GM12878 (cell line): Measurements from ENCODE around the gene SMG6. TPM values are rescaled to one million over a fixed set of nuclear protein-coding genes. Genes with fewer than 3 reads are reported as not detected.

Source experiments
- BMI1 ChIP-seq: fragments of 450-650 bp; IDR thresholded peaks from 2 replicates; pipeline ENCODE4 v1.6.1; 2016; ENCODE audit warnings: mild to moderate bottlenecking, moderate library complexity, borderline replicate concordance
- CEBPB ChIP-seq, 2 experiments: fragments of 150-350 bp in 1 of 2; IDR thresholded peaks; 2 replicates each; pipeline ENCODE4 v1.6.1; 2012 to 2014; ENCODE audit warnings: low read depth in 2 of 2, low read length in 2 of 2, borderline replicate concordance in 1 of 2, inconsistent platforms in 1 of 2
- CHD1 ChIP-seq: IDR thresholded peaks from 2 replicates; pipeline ENCODE4 v1.6.1; 2012; ENCODE audit warnings: low read depth, low read length, improper control_type of control experiment
- CHD2 ChIP-seq: IDR thresholded peaks from 2 replicates; pipeline ENCODE4 v1.6.1; 2011; ENCODE audit warnings: low read depth, low read length, improper control_type of control experiment, borderline replicate concordance
- EGR1 ChIP-seq, 2 experiments: IDR thresholded peaks; 1 replicate in 1 of 2; 2 replicates in 1 of 2; pipeline ENCODE4 v1.6.1; 2011 to 2012; ENCODE audit warnings: low read depth in 2 of 2, low read length in 2 of 2, borderline replicate concordance in 1 of 2, mild to moderate bottlenecking in 1 of 2, moderate library complexity in 1 of 2
- ESRRA ChIP-seq: IDR thresholded peaks from 2 replicates; pipeline ENCODE4 v1.6.1; 2012; ENCODE audit warnings: mild to moderate bottlenecking, low read length, improper control_type of control experiment
- ETV6 ChIP-seq, 2 experiments: fragments of 450-650 bp in 1 of 2; IDR thresholded peaks in 1 of 2; conservative IDR thresholded peaks in 1 of 2; 2 replicates each; pipeline ENCODE4 v1.6.1; 2014; ENCODE audit warnings: antibody characterized with exemption in 1 of 2, borderline replicate concordance in 1 of 2, low read depth in 1 of 2, mild to moderate bottlenecking in 1 of 2, moderate library complexity in 1 of 2
- EZH2 ChIP-seq: IDR thresholded peaks from 2 replicates; pipeline ENCODE4 v1.6.1; 2012; ENCODE audit warnings: low read depth, mild to moderate bottlenecking, control low read depth, inconsistent platforms, low read length, borderline replicate concordance; ENCODE audit not compliant: control insufficient read depth
- FOXM1 ChIP-seq: IDR thresholded peaks from 2 replicates; pipeline ENCODE4 v1.6.1; 2012; ENCODE audit warnings: low read depth, mild to moderate bottlenecking, inconsistent platforms, low read length, moderate library complexity
- HDAC6 ChIP-seq: fragments of 200-600 bp; sonication (generic); IDR thresholded peaks from one replicate; pipeline ENCODE4 v1.8.0; 2017; ENCODE audit warnings: antibody characterized with exemption; ENCODE audit not compliant: unreplicated experiment
- MEF2B ChIP-seq: fragments of 450-650 bp; IDR thresholded peaks from 2 replicates; pipeline ENCODE4 v1.6.1; 2018; ENCODE audit warnings: mild to moderate bottlenecking, moderate library complexity; ENCODE audit not compliant: partially characterized antibody, poor library complexity, severe bottlenecking
- MTA2 ChIP-seq: fragments of 450-650 bp; IDR thresholded peaks from 2 replicates; pipeline ENCODE4 v1.6.1; 2016; ENCODE audit warnings: low read depth, mild to moderate bottlenecking, moderate library complexity
- MYB ChIP-seq: fragments of 150-350 bp; IDR thresholded peaks from 2 replicates; pipeline ENCODE4 v1.6.1; 2014; ENCODE audit warnings: mild to moderate bottlenecking, low read depth, low read length, borderline replicate concordance
- PAX8 ChIP-seq: fragments of 450-650 bp; IDR thresholded peaks from 2 replicates; pipeline ENCODE4 v1.6.1; 2017; ENCODE audit warnings: mild to moderate bottlenecking, moderate library complexity
- POLR2AphosphoS2 ChIP-seq: IDR thresholded peaks from 2 replicates; pipeline ENCODE4 v1.6.1; 2011; ENCODE audit warnings: low read depth, mild to moderate bottlenecking, low read length, improper control_type of control experiment, moderate library complexity
- RB1 ChIP-seq: fragments of 450-650 bp; formaldehyde crosslinking; IDR thresholded peaks from 2 replicates; pipeline ENCODE4 v1.6.1; 2017; ENCODE audit warnings: mild to moderate bottlenecking, borderline replicate concordance
- RELA ChIP-seq: fragments of 450-650 bp; IDR thresholded peaks from 2 replicates; pipeline ENCODE4 v1.8.0; 2014; ENCODE audit warnings: borderline replicate concordance; ENCODE audit not compliant: partially characterized antibody
- SMAD1 ChIP-seq: fragments of 450-650 bp; IDR thresholded peaks from 2 replicates; pipeline ENCODE4 v1.6.1; 2018; ENCODE audit warnings: mild to moderate bottlenecking, low read depth; ENCODE audit not compliant: partially characterized antibody
- SRF ChIP-seq, 2 experiments: IDR thresholded peaks; 2 replicates each; pipeline ENCODE4 v1.6.1; 2011; ENCODE audit warnings: low read depth in 2 of 2, low read length in 2 of 2, mild to moderate bottlenecking in 1 of 2, moderate library complexity in 1 of 2
- STAT3 ChIP-seq: IDR thresholded peaks from 2 replicates; pipeline ENCODE4 v1.6.1; 2011; ENCODE audit warnings: low read depth, low read length, improper control_type of control experiment
- TARDBP ChIP-seq: IDR thresholded peaks from 2 replicates; pipeline ENCODE4 v1.6.1; 2016; ENCODE audit warnings: borderline replicate concordance
- TBL1XR1 ChIP-seq: IDR thresholded peaks from 2 replicates; pipeline ENCODE4 v1.6.1; 2012; ENCODE audit warnings: low read depth, low read length, improper control_type of control experiment
- TCF3 ChIP-seq: IDR thresholded peaks from 2 replicates; pipeline ENCODE4 v1.6.1; 2012; ENCODE audit warnings: low read depth, mild to moderate bottlenecking, low read length, borderline replicate concordance; ENCODE audit not compliant: insufficient read depth
- ZBED1 ChIP-seq: IDR thresholded peaks from 2 replicates; pipeline ENCODE4 v1.6.1; 2016; ENCODE audit warnings: borderline replicate concordance
- polyA plus RNA-seq, 11 experiments: library from polyadenylated mRNA; depleted of rRNA in 4 of 11; unstranded in 6 of 11; stranded (reverse) in 5 of 11; fragments of >200 nt; fragmentation: Nextera tagmentation in 4 of 11; fragmentation: Illumina TruSeq in 1 of 11; extraction: Ambion mirVana in 4 of 11; extraction: Trizol in 1 of 11; gene quantifications; 1 replicate in 1 of 11; 2 replicates in 10 of 11; pipeline versions ENCODE4 v1.2.1 to v1.2.3, GENCODE V29; 2011 to 2016; ENCODE audit warnings: inconsistent platforms in 2 of 11, missing spikeins in 2 of 11, low read depth in 1 of 11
- total RNA-seq, 4 experiments: library from RNA; depleted of rRNA in 3 of 4; stranded (reverse); fragments of >200 nt in 3 of 4; fragmentation: Illumina TruSeq in 1 of 4; extraction: Trizol in 1 of 4; gene quantifications; 2 replicates each; pipeline versions ENCODE4 v1.2.1 to v1.2.3, GENCODE V29; 2013 to 2021
- TF ChIP-seq, protein P1 (sequence below): IDR thresholded peaks from 2 replicates; pipeline ENCODE4 v1.6.1; 2012; ENCODE audit warnings: low read depth, low read length, improper control_type of control experiment
- TF ChIP-seq, protein P2 (sequence below): fragments of 450-650 bp; conservative IDR thresholded peaks from 2 replicates; pipeline ENCODE4 v1.6.1; 2017; ENCODE audit warnings: mild to moderate bottlenecking, moderate library complexity
- TF ChIP-seq, protein P3 (sequence below): fragments of 450-650 bp; IDR thresholded peaks from 2 replicates; pipeline ENCODE4 v1.6.1; 2014; ENCODE audit warnings: mild to moderate bottlenecking

The SMG6 gene
- total and polyA plus RNA-seq, 10 of the 15 experiments (the other 5 are each of a cell fraction or from before 2014, with no cell fraction given), result 0.58 to 28.7 (median 15.7) TPM

DNA sequence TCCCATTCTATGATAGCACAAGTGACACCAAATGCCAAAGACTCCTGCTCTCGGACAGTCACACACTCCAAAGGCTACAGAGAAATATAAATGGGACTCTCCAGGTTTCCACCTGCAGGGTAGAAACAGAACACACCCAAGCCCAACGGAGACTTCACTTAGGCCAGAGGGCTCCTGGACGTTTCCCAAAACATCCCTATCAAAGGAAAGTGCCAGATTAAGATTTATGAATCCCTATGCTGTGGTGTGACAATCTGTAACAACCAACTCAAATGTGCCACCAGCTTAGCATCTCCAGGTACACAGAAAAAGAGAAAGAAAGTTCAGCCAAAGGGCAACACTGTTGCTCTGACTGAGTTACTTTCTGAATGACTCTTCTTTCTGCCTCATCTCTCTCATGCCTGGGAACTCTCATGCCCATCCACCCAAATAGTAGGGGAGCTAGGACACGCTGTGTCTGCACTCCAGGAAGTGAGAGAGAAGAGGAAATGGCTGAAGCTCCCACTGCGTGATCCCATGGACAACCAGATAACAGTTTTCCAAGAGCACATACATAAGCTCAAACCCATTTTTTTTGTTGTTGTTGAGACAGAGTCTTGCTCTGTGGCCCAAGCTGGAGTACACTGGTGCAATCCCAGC is 49.7 kb downstream of the SMG6 start (continued):
- TF ChIP-seq, protein P1, sequence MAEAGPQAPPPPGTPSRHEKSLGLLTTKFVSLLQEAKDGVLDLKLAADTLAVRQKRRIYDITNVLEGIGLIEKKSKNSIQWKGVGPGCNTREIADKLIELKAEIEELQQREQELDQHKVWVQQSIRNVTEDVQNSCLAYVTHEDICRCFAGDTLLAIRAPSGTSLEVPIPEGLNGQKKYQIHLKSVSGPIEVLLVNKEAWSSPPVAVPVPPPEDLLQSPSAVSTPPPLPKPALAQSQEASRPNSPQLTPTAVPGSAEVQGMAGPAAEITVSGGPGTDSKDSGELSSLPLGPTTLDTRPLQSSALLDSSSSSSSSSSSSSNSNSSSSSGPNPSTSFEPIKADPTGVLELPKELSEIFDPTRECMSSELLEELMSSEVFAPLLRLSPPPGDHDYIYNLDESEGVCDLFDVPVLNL, result no peak
- TF ChIP-seq STAT3, result peak; percentile 95; the same call in 1 of the 2 replicates
- no peak for TF ChIP-seq EZH2
- TF ChIP-seq CHD1, result no peak
- peak; percentile 91; the same call in 1 of the 2 replicates for TF ChIP-seq ZBED1
- peak; percentile 67; the same call in 1 of the 2 replicates for TF ChIP-seq TCF3
- peak; percentile 37 for TF ChIP-seq RELA
- TF ChIP-seq SMAD1, result peak; percentile 67
- 0 out of 2 replicates have a peak, but pooled peaks have one; percentile 31 for TF ChIP-seq BMI1
- peak; percentile 82 for TF ChIP-seq MTA2
- no peak; the same call in 1 of the 2 replicates for TF ChIP-seq RB1
- peak in 1 of 2 experiments; percentile 73; a peak in 1 of 4 replicates for TF ChIP-seq CEBPB (IDR thresholded peaks at IDR 0.05; ENCODE audit: borderline replicate concordance in 1 of 2, low read depth in 2 of 2, low read length in 2 of 2)
- peak; percentile 97 for TF ChIP-seq TBL1XR1
- TF ChIP-seq, protein P2, sequence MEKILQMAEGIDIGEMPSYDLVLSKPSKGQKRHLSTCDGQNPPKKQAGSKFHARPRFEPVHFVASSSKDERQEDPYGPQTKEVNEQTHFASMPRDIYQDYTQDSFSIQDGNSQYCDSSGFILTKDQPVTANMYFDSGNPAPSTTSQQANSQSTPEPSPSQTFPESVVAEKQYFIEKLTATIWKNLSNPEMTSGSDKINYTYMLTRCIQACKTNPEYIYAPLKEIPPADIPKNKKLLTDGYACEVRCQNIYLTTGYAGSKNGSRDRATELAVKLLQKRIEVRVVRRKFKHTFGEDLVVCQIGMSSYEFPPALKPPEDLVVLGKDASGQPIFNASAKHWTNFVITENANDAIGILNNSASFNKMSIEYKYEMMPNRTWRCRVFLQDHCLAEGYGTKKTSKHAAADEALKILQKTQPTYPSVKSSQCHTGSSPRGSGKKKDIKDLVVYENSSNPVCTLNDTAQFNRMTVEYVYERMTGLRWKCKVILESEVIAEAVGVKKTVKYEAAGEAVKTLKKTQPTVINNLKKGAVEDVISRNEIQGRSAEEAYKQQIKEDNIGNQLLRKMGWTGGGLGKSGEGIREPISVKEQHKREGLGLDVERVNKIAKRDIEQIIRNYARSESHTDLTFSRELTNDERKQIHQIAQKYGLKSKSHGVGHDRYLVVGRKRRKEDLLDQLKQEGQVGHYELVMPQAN, result 0 out of 2 replicates have a peak, but pooled peaks have one; percentile 38
- peak in 1 of 2 experiments; percentile 78; a peak in 2 of 4 replicates for TF ChIP-seq SRF (IDR thresholded peaks at IDR 0.05; ENCODE audit: low read depth in 2 of 2, low read length in 2 of 2)
- TF ChIP-seq POLR2AphosphoS2, result no peak
- TF ChIP-seq PAX8, result no peak
- TF ChIP-seq HDAC6, result no peak
- no peak for TF ChIP-seq ESRRA
- no peak for TF ChIP-seq MYB
- no peak; a peak in 1 of 3 replicates for TF ChIP-seq EGR1 (IDR thresholded peaks at IDR 0.05; ENCODE audit: borderline replicate concordance in 1 of 2, low read depth in 2 of 2, low read length in 2 of 2)
- peak in 1 of 2 experiments; percentile 89; a peak in 2 of 4 replicates for TF ChIP-seq ETV6 (conservative IDR thresholded peaks at IDR 0.05 in 1 of 2, IDR thresholded peaks at IDR 0.05 in 1 of 2; ENCODE audit: borderline replicate concordance in 1 of 2, low read depth in 1 of 2)
- TF ChIP-seq MEF2B, result peak; percentile 79
- TF ChIP-seq CHD2, result peak; percentile 80; the same call in 1 of the 2 replicates
- TF ChIP-seq, protein P3, sequence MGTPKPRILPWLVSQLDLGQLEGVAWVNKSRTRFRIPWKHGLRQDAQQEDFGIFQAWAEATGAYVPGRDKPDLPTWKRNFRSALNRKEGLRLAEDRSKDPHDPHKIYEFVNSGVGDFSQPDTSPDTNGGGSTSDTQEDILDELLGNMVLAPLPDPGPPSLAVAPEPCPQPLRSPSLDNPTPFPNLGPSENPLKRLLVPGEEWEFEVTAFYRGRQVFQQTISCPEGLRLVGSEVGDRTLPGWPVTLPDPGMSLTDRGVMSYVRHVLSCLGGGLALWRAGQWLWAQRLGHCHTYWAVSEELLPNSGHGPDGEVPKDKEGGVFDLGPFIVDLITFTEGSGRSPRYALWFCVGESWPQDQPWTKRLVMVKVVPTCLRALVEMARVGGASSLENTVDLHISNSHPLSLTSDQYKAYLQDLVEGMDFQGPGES, result no peak
- TF ChIP-seq TARDBP, result no peak
- TF ChIP-seq FOXM1, result peak; percentile 96
